Astrocyte (in vitro differentiated cells and primary cell): Measurements from ENCODE around the gene SH2D2A. TPM values are rescaled to one million over a fixed set of nuclear protein-coding genes. Genes with fewer than 3 reads are reported as not detected.

Source experiments
- DNase-seq: peaks from one replicate; pipeline ENCODE4 v3.0.0-alpha.2; 2010; ENCODE audit warnings: low read depth
- FAIRE-seq: peaks from 2 replicates; lab custom pipeline; 2011; peaks lifted over from hg19 to GRCh38; lab: Jason Lieb, UNC
- H2AFZ ChIP-seq: 2 replicates; pipeline ENCODE4 v1.6.0; 2012; ENCODE audit warnings: low read depth, low read length, inconsistent platforms
- H3K27ac ChIP-seq: 2 replicates; pipeline ENCODE4 v1.5.1; 2011; ENCODE audit warnings: low read depth, low read length, inconsistent platforms
- H3K27me3 ChIP-seq: 2 replicates; pipeline ENCODE4 v1.6.0; 2011; ENCODE audit warnings: low read length, inconsistent platforms; ENCODE audit not compliant: insufficient read depth
- H3K36me3 ChIP-seq: 2 replicates; pipeline ENCODE4 v1.5.1; 2011; ENCODE audit warnings: low read length, inconsistent platforms; ENCODE audit not compliant: insufficient read depth
- H3K4me1 ChIP-seq: 2 replicates; pipeline ENCODE4 v1.5.1; 2011; ENCODE audit warnings: low read length, inconsistent platforms; ENCODE audit not compliant: insufficient read depth
- H3K4me2 ChIP-seq: 2 replicates; pipeline ENCODE4 v1.6.0; 2012; ENCODE audit warnings: low read length, inconsistent platforms
- H3K4me3 ChIP-seq: 2 replicates; pipeline ENCODE4 v1.5.1; 2011; ENCODE audit warnings: low read depth, mild to moderate bottlenecking, low read length, inconsistent platforms; ENCODE audit not compliant: insufficient read depth
- H3K79me2 ChIP-seq: 2 replicates; pipeline ENCODE4 v1.6.0; 2012; ENCODE audit warnings: mild to moderate bottlenecking, low read length, inconsistent platforms; ENCODE audit not compliant: insufficient read depth
- H3K9ac ChIP-seq: 2 replicates; pipeline ENCODE4 v1.6.0; 2012; ENCODE audit warnings: mild to moderate bottlenecking, low read length, inconsistent platforms
- H3K9me3 ChIP-seq: 2 replicates; pipeline ENCODE4 v1.5.1; 2012; ENCODE audit warnings: low read depth, mild to moderate bottlenecking, low read length, inconsistent platforms; ENCODE audit not compliant: insufficient read depth
- H4K20me1 ChIP-seq: 2 replicates; pipeline ENCODE4 v1.6.0; 2012; ENCODE audit warnings: low read length, inconsistent platforms; ENCODE audit not compliant: insufficient read depth
- H3K27ac Mint-ChIP-seq: one replicate; pipeline ENCODE4 v1.8.0; 2021; ENCODE audit warnings: mild to moderate bottlenecking, mixed read lengths; ENCODE audit not compliant: unreplicated experiment
- H3K27me3 Mint-ChIP-seq: one replicate; pipeline ENCODE4 v1.8.0; 2021; ENCODE audit warnings: low read depth, mixed read lengths; ENCODE audit not compliant: unreplicated experiment
- H3K36me3 Mint-ChIP-seq: one replicate; pipeline ENCODE4 v1.8.0; 2021; ENCODE audit warnings: low read depth, mixed read lengths; ENCODE audit not compliant: unreplicated experiment
- H3K4me1 Mint-ChIP-seq: one replicate; pipeline ENCODE4 v1.8.0; 2021; ENCODE audit warnings: low read depth, mixed read lengths; ENCODE audit not compliant: unreplicated experiment
- H3K4me3 Mint-ChIP-seq: one replicate; pipeline ENCODE4 v1.8.0; 2021; ENCODE audit warnings: mild to moderate bottlenecking, moderate library complexity, mixed read lengths; ENCODE audit not compliant: unreplicated experiment
- H3K9me3 Mint-ChIP-seq: one replicate; pipeline ENCODE4 v1.8.0; 2021; ENCODE audit warnings: mild to moderate bottlenecking, mixed read lengths; ENCODE audit not compliant: unreplicated experiment
- CTCF ChIP-seq: IDR thresholded peaks from 2 replicates; pipeline ENCODE4 v1.5.1; 2011; ENCODE audit warnings: low read depth, mild to moderate bottlenecking, inconsistent platforms, low read length, moderate library complexity; ENCODE audit not compliant: insufficient read depth
- EZH2 ChIP-seq: IDR thresholded peaks from 2 replicates; pipeline ENCODE4 v1.6.1; 2012; ENCODE audit warnings: mild to moderate bottlenecking, low read length, inconsistent platforms; ENCODE audit not compliant: insufficient read depth
- total RNA-seq: library from RNA; stranded (reverse); gene quantifications from 2 replicates; pipeline ENCODE4 v1.2.1, GENCODE V29; 2021

Gene SH2D2A
- total RNA-seq, 1 donor from 2014 or later, result 1.1 TPM

DNA sequence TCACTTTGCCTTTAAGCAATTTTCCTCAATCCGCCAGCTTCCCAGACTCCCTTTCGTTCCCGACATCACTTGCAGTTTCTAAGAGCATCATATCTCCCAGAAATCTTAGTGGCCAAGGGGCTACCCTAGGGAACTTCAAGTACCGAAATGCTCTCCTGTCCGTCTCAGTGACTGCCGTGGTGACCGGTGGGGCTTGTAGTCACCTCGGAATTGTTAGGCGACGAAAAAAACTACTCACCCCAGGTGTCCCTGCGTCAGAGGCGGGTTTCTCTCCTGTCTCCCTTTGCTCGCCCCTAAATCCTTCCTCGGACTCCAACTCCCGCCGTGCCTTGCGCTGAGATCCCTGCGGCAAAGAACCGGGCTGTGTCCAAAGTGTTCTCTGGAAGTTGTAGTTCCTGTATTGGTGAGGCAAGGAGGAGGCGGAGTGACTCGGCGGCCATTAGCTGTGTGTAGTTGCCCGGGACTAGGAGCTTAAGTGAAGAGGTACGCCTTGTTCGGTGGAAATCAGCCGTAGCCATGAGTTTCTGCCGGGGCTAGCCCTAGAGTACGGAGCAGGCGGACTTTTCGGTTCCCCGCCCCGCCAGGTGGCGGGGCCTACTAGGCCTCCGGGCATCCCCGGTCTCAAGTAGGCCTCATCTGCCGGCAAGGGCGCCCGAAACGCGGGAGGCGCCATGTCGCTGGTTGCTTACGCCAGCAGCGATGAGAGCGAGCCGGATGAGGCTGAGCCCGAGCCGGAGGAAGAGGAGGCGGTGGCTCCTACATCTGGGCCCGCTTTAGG lies 49.4 kb downstream of the SH2D2A start, which contains the start of gene PRCC:
TSS of gene PRCC (plus strand) at position 435 of the 778 bp plus-strand sequence. CDS start at position 672, 237 bp downstream.
- peak; percentile 100 for DNase-seq
- peaks cover 56% of the 10 kb centered on the region for H3K79me2 ChIP-seq
- peak within 1 kb of the TSS; percentile 83 for H3K4me3 ChIP-seq
- H2AFZ ChIP-seq, result peak within 1 kb of the TSS; percentile 84
- peak; percentile 90 for FAIRE-seq
- peak within 1 kb of the TSS; percentile 96 for H3K9ac ChIP-seq
- peak within 1 kb of the TSS; percentile 68 for H3K27ac Mint-ChIP-seq
- no peaks in the 10 kb centered on the region for H3K9me3 ChIP-seq
- no peak within 1 kb of the TSS for H3K4me3 Mint-ChIP-seq
- no peaks in the 10 kb centered on the region for H3K27me3 Mint-ChIP-seq
- H3K4me1 Mint-ChIP-seq, result peaks cover 29% of the 10 kb centered on the region
- H3K27ac ChIP-seq, result peak within 1 kb of the TSS; percentile 90
- H3K4me2 ChIP-seq, result peak within 1 kb of the TSS; percentile 97
- no peaks in the 10 kb centered on the region for H3K9me3 Mint-ChIP-seq
- H4K20me1 ChIP-seq, result peaks cover 38% of the 10 kb centered on the region
- no peak for TF ChIP-seq CTCF
- TF ChIP-seq EZH2, result no peak
- H3K36me3 ChIP-seq, result peaks cover 3% of the 10 kb centered on the region
- no peaks in the 10 kb centered on the region for H3K27me3 ChIP-seq
- peaks cover 12% of the 10 kb centered on the region for H3K4me1 ChIP-seq
- H3K36me3 Mint-ChIP-seq, result peaks cover 6% of the 10 kb centered on the region

DNA sequence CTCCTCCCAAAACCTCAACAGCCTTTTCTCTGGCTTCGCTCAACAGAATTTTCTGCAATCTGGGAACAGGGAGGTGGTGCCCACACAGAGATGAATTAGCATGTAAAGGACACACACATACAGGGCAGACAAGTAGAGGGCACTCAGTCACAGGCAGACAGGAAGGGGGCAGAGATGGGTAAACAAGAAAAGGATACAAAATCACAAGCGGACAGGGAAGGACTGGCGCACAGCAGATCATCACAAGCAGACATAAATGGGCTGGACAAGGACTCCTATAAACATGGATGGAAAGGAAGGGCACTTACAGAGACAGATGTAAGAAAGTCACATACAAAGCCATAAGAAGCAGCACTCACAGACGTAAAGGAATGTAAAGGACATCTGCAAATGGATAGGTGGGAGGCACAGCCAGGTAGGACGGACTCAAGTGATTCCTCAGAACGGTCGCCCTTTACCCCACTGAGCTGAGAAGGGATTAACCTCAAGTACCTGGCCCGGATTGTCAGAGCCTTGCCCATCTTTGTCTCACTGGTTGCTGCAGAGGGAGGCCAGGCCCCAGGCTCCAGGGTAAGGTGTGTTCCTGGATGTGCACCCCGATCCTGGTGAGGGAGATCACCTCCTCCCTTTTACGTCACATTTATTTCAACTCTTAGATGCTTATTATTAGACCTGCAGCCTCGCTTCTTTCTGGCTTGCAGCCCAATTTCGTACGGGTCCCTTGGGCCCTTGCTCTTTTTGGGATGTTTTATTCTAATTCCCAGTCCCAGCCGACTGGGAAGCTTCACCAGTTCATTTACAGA lies 50.1 kb downstream of the SH2D2A start:
- peak overlapping the region; percentile 90 for H3K27ac ChIP-seq
- peak overlapping the region; percentile 97 for H3K4me2 ChIP-seq
- H3K4me1 ChIP-seq, result peaks cover 12% of the 10 kb centered on the region
- H4K20me1 ChIP-seq, result peaks cover 31% of the 10 kb centered on the region
- H3K9me3 ChIP-seq, result no peaks in the 10 kb centered on the region
- peak overlapping the region; percentile 83 for H3K4me3 ChIP-seq
- Mint-ChIP-seq H3K27me3 (no peaks in the 10 kb centered on the region), H3K36me3 (peaks cover 6% of the 10 kb centered on the region), H3K27ac (peak overlapping the region; percentile 68), H3K9me3 (no peaks in the 10 kb centered on the region), H3K4me1 (peaks cover 27% of the 10 kb centered on the region), H3K4me3 (no peak overlapping the region)
- no peak for DNase-seq
- peaks cover 49% of the 10 kb centered on the region for H3K79me2 ChIP-seq
- peak overlapping the region; percentile 96 for H3K9ac ChIP-seq
- TF ChIP-seq EZH2 (no peak), CTCF (no peak)
- H3K36me3 ChIP-seq, result peaks cover 3% of the 10 kb centered on the region
- FAIRE-seq, result no peak
- no peaks in the 10 kb centered on the region for H3K27me3 ChIP-seq
- H2AFZ ChIP-seq, result peak overlapping the region; percentile 84
